ENCODE measurements around the gene RELB. TPM values are rescaled to one million over a fixed set of nuclear protein-coding genes. Genes with fewer than 3 reads are reported as not detected.

RELB gene
- total and polyA plus RNA-seq, 9 of the 15 experiments (the other 6 are each of a cell fraction or from before 2014, with no cell fraction given) = 0.15 to 1.1 (median 0.28) TPM; not detected in 2

GRCh38 chr19:45016388-45017314 lies 15.4 kb downstream of the RELB start:
- in situ Hi-C loops (cut with MboI) (no loop called here), intact Hi-C loops (cut with micrococcal nuclease) (loop anchor here (1.0 to 10.0 kb wide), 4 partner anchors 43 to 318 kb away; partner anchors contain the start of gene EXOC3L2)
- DNase-seq (ENCODE audit: extremely low read depth in 1 of 4, low spot score in 3 of 4) (peak; percentile 71 to 86 (median 78)), ATAC-seq (peak; percentile 98), FAIRE-seq (peak; percentile 96)
- Histone ChIP-seq H3K36me3 (ENCODE audit: control insufficient read depth, insufficient read depth, low read length) (no peaks in the 10 kb centered on the region), H3K4me3 (no peak overlapping the region), H3K9ac (ENCODE audit: insufficient read depth in 1 of 2, low read depth in 2 of 2, low read length in 2 of 2) (no peak overlapping the region), H3K79me2 (ENCODE audit: control insufficient read depth, insufficient read depth, low read length) (no peaks in the 10 kb centered on the region), H3K9me3 (replicated peaks; ENCODE audit: control insufficient read depth, insufficient read depth, low read depth, low read length) (no peaks in the 10 kb centered on the region), H3K9me1 (ENCODE audit: control insufficient read depth, insufficient read depth, low read length) (no peaks in the 10 kb centered on the region), H2AFZ (ENCODE audit: low read depth, low read length) (peak overlapping the region; percentile 2), H4K20me1 (replicated peaks; ENCODE audit: control insufficient read depth, insufficient read depth, low read length) (no peaks in the 10 kb centered on the region), H3K4me1 (replicated peaks in 1 of 2; ENCODE audit: control insufficient read depth in 2 of 2, insufficient read depth in 2 of 2, low read length in 2 of 2) (peaks cover 0 to 1% of the 10 kb centered on the region in 2 experiments; a peak in 2 of 5 replicates), H3K4me2 (ENCODE audit: insufficient read depth, low read length) (no peak overlapping the region; the same call in 1 of the 2 replicates), H3K27ac (ENCODE audit: extremely low read depth, low read depth, low read length) (no peak overlapping the region), H3K27me3 (ENCODE audit: control insufficient read depth in 2 of 2, insufficient read depth in 2 of 2, low read length in 2 of 2) (no peaks in the 10 kb centered on the region)
- ChIA-PET POLR2A (interaction anchor here (0.6 kb wide), 1 partner anchor 377 kb away, joined by 3 read pairs; no protein-coding TSS in a partner anchor), CTCF (ENCODE audit: low intra/inter-chr PET ratio) (interaction anchor here (0.7 kb wide), 1 partner anchor 322 kb away, joined by 6 read pairs; no protein-coding TSS in a partner anchor)
- no TSS peak for BruUV-seq (replicated peaks)
- WGBS (ENCODE audit: insufficient coverage, low coverage, missing lambda C conversion rate) = 20% methylated on average over 13 of the region's 13 CpGs
- TF ChIP-seq, protein P1, sequence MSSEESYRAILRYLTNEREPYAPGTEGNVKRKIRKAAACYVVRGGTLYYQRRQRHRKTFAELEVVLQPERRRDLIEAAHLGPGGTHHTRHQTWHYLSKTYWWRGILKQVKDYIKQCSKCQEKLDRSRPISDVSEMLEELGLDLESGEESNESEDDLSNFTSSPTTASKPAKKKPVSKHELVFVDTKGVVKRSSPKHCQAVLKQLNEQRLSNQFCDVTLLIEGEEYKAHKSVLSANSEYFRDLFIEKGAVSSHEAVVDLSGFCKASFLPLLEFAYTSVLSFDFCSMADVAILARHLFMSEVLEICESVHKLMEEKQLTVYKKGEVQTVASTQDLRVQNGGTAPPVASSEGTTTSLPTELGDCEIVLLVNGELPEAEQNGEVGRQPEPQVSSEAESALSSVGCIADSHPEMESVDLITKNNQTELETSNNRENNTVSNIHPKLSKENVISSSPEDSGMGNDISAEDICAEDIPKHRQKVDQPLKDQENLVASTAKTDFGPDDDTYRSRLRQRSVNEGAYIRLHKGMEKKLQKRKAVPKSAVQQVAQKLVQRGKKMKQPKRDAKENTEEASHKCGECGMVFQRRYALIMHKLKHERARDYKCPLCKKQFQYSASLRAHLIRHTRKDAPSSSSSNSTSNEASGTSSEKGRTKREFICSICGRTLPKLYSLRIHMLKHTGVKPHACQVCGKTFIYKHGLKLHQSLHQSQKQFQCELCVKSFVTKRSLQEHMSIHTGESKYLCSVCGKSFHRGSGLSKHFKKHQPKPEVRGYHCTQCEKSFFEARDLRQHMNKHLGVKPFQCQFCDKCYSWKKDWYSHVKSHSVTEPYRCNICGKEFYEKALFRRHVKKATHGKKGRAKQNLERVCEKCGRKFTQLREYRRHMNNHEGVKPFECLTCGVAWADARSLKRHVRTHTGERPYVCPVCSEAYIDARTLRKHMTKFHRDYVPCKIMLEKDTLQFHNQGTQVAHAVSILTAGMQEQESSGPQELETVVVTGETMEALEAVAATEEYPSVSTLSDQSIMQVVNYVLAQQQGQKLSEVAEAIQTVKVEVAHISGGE (CRISPR knock-in tag; IDR thresholded peaks at IDR 0.05) = no peak
- TF ChIP-seq XRCC3 (IDR thresholded peaks at IDR 0.05) (no peak), NR2C2 (CRISPR knock-in tag; IDR thresholded peaks at IDR 0.05) (no peak), NR2C2 (tag; IDR thresholded peaks at IDR 0.05) (no peak), TEAD4 (IDR thresholded peaks at IDR 0.05; ENCODE audit: low read length) (0 out of 2 replicates have a peak, but pooled peaks have one; percentile 20), TEAD4 (CRISPR knock-in tag; IDR thresholded peaks at IDR 0.05; ENCODE audit: borderline replicate concordance) (no peak), CTCF (IDR thresholded peaks at IDR 0.05 in 2 of 3, conservative IDR thresholded peaks at IDR 0.05 in 1 of 3; ENCODE audit: insufficient read depth in 2 of 3, low read depth in 1 of 3, low read length in 3 of 3) (peak; percentile 85 to 89 (median 87)), SMAD4 (CRISPR knock-in tag; conservative IDR thresholded peaks at IDR 0.05) (no peak), RB1 (IDR thresholded peaks at IDR 0.05; ENCODE audit: low read depth) (0 out of 2 replicates have a peak, but pooled peaks have one; percentile 17), ZBTB7A (IDR thresholded peaks at IDR 0.05; ENCODE audit: borderline replicate concordance, control insufficient read depth, low read depth, low read length) (peak; percentile 59; the same call in 1 of the 2 replicates)
- TF ChIP-seq, protein P2, sequence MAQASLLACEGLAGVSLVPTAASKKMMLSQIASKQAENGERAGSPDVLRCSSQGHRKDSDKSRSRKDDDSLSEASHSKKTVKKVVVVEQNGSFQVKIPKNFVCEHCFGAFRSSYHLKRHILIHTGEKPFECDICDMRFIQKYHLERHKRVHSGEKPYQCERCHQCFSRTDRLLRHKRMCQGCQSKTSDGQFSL (CRISPR knock-in tag; IDR thresholded peaks at IDR 0.05) = peak; percentile 92
- TF ChIP-seq, protein P2 (tag; IDR thresholded peaks at IDR 0.05) = peak in 1 of 2 experiments; percentile 62; a peak in 1 of 4 replicates

All from K562 (cell line).